ENCODE results near the gene TNFRSF11A.

GRCh38 chr18:62400916-62401315, 75.8 kb downstream of the TNFRSF11A start:
- TF ChIP-seq CTCF (IDR thresholded peaks at IDR 0.05; ENCODE audit: poor library complexity) = no peak
- no peak for TF ChIP-seq EZH2 (IDR thresholded peaks at IDR 0.05; ENCODE audit: borderline replicate concordance)
- TF ChIP-seq EZH2phosphoT487 (IDR thresholded peaks at IDR 0.05; ENCODE audit: low read depth, severe bottlenecking, unreplicated experiment) = no peak

All from hepatocyte (in vitro differentiated cells).